Brain microvascular endothelial cell (primary cell): ENCODE data around the gene ZFR2.
A peak's percentile ranks its signal among the peaks of the same experiment; 100 is the strongest.

ENCODE experiments used
- DNase-seq: peaks from one replicate; pipeline ENCODE4 v3.0.0-alpha.2; 2020
- H3K27ac ChIP-seq: fragments of 250-450 bp; sonication (Bioruptor Pico); 2 replicates; pipeline ENCODE4 v1.5.1; 2020; ENCODE audit warnings: mild to moderate bottlenecking, moderate library complexity
- H3K27me3 ChIP-seq: fragments of 250-450 bp; sonication (Bioruptor Pico); replicated peaks from 2 replicates; pipeline ENCODE4 v1.5.1; 2020; ENCODE audit warnings: mild to moderate bottlenecking
- H3K36me3 ChIP-seq: fragments of 250-450 bp; sonication (Bioruptor Pico); replicated peaks from 2 replicates; pipeline ENCODE4 v1.5.1; 2020; ENCODE audit warnings: mild to moderate bottlenecking
- H3K4me3 ChIP-seq: 2 replicates; pipeline ENCODE4 v1.5.1; 2011; ENCODE audit warnings: low read depth, mild to moderate bottlenecking, control low read depth, low read length, moderate library complexity
- in situ Hi-C: cut with HindIII; loops from 2 replicates; pipeline ENCODE4 v1.10.0; 2017; ENCODE audit warnings: low sequenced_read_pairs, low pct_ligation_motif_present
- TF ChIP-seq, protein P1 (sequence below): IDR thresholded peaks from 2 replicates; pipeline ENCODE4 v1.5.1; 2011; ENCODE audit warnings: low read depth, mild to moderate bottlenecking, moderate library complexity, low read length, control low read depth, inconsistent platforms; ENCODE audit errors: missing control alignments

ZFR2 gene

DNA sequence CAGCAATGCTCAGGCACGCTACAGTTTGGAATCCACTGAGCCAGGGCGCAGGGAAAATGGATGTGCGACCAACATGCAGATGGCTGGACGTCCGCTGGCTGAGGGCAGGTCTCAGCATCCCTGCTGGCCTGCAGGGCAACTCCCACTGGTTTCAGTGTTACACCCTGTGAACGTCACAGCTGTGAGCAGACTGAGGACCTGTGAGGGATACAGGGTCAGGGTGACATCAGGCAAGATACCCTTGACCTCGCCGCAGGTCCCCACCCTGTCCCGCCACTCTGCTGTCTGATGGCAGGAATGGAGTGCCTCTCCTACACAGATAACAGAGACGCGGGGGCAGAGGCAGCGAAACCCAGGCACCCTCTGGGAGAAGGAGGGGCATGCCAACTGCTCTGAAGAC is 19.1 kb downstream of the ZFR2 start:
- no peaks in the 10 kb centered on the region for H3K36me3 ChIP-seq
- TF ChIP-seq, protein P1, sequence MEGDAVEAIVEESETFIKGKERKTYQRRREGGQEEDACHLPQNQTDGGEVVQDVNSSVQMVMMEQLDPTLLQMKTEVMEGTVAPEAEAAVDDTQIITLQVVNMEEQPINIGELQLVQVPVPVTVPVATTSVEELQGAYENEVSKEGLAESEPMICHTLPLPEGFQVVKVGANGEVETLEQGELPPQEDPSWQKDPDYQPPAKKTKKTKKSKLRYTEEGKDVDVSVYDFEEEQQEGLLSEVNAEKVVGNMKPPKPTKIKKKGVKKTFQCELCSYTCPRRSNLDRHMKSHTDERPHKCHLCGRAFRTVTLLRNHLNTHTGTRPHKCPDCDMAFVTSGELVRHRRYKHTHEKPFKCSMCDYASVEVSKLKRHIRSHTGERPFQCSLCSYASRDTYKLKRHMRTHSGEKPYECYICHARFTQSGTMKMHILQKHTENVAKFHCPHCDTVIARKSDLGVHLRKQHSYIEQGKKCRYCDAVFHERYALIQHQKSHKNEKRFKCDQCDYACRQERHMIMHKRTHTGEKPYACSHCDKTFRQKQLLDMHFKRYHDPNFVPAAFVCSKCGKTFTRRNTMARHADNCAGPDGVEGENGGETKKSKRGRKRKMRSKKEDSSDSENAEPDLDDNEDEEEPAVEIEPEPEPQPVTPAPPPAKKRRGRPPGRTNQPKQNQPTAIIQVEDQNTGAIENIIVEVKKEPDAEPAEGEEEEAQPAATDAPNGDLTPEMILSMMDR = no peak

DNA sequence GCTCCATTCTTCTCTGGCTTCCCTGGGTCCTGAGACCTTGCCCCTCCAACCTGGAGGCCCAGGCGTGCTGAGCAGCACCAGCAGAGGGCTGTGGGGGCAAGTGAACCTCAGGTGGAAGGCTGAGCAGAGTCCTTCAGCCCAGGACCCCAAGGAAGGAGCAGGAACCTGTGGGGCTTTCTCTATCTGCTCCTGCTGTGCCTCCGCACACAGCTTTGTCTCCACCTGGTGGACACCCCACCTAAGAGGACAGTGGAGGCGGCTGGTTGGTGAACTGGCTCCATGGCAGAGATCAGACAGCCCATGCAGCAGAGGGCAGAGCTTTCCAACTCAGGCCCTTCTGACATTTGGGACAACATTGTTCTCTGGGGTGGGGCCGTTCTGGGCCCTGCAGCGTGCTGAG is 19.7 kb downstream of the ZFR2 start:
- no peak for DNase-seq
- Histone ChIP-seq H3K4me3 (no peak overlapping the region), H3K27ac (no peak overlapping the region), H3K27me3 (no peaks in the 10 kb centered on the region), H3K36me3 (no peaks in the 10 kb centered on the region)
- in situ Hi-C loops = no loop called here
- TF ChIP-seq, protein P1 = peak; percentile 54

More for the DNA sequence above, 19.1 kb downstream of the ZFR2 start:
- Histone ChIP-seq H3K27me3 (no peaks in the 10 kb centered on the region), H3K4me3 (no peak overlapping the region), H3K27ac (no peak overlapping the region)
- DNase-seq = no peak
- in situ Hi-C loops = no loop called here

DNA sequence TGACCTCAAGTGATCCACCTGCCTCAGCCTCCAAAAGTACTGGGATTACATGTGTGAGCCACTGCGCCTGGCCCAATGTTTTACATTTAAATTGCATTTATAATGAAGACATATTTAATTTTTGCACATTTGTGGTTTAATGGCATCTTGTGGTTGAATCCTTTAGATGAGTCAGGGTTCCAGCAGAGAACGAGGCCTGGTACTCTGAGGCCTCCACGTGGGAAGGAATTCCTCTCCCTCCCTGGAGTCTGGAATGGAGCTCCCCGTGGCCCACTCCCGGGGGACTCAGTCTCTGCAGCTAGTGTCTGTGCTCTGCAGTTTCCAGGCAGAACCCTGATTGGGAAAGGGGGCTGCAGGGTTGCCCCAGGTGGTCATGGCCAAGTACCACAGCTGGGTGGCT is 24.2 kb downstream of the ZFR2 start:
- in situ Hi-C loops = no loop called here
- Histone ChIP-seq H3K4me3 (no peak overlapping the region), H3K36me3 (no peaks in the 10 kb centered on the region), H3K27ac (no peak overlapping the region), H3K27me3 (no peaks in the 10 kb centered on the region)
- TF ChIP-seq, protein P1 = no peak
- no peak for DNase-seq

- Histone ChIP-seq H3K36me3 (no peaks in the 10 kb centered on the region), H3K27ac (no peak overlapping the region), H3K27me3 (no peaks in the 10 kb centered on the region), H3K4me3 (no peak overlapping the region)
- TF ChIP-seq, protein P1 = no peak
- in situ Hi-C loops = no loop called here
- no peak for DNase-seq
These were observed 25.9 kb downstream of the ZFR2 start for GRCh38 chr19:3842948-3843347.

- Histone ChIP-seq H3K27ac (no peak overlapping the region), H3K27me3 (no peaks in the 10 kb centered on the region), H3K4me3 (no peak overlapping the region), H3K36me3 (no peaks in the 10 kb centered on the region)
- no peak for DNase-seq
- TF ChIP-seq, protein P1 = no peak
- in situ Hi-C loops = no loop called here
These were observed 28.0 kb downstream of the ZFR2 start for GRCh38 chr19:3840804-3841203.

DNA sequence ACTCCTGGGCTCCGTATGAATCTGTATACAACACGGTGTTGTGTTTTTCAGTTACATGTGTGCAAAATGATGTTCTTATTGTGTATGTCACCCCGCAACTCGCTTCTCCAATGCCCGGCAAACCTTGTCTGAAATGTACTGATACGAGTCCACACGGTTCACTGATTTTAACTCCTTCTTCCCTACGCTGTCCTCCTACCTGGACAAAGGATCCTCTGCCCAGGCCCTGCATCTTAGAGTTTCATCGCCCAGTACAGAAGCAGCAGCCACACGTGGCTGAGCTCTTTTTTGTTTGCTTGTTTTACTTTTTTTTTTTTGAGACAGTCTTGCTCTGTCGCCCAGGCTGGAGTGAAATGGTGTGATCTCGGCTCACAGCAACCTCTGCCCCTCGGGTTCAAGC is 28.9 kb downstream of the ZFR2 start:
- TF ChIP-seq, protein P1 = no peak
- in situ Hi-C loops = no loop called here

More for the DNA sequence above, 28.9 kb downstream of the ZFR2 start:
- DNase-seq = no peak
- H3K36me3 ChIP-seq = no peaks in the 10 kb centered on the region
- no peaks in the 10 kb centered on the region for H3K27me3 ChIP-seq
- no peak overlapping the region for H3K27ac ChIP-seq
- no peak overlapping the region for H3K4me3 ChIP-seq
